GM12865 (cell line): ENCODE data around the gene CYTH3.
A peak's percentile ranks its signal among the peaks of the same experiment; 100 is the strongest.

Experiments
- DNase-seq: peaks from one replicate; pipeline ENCODE4 v3.0.0; 2010; ENCODE audit warnings: low read depth
- H3K4me3 ChIP-seq: 2 replicates; pipeline ENCODE4 v1.5.1; 2011; ENCODE audit warnings: mild to moderate bottlenecking, low read depth, low read length, control low read depth
- CTCF ChIP-seq: IDR thresholded peaks from 2 replicates; pipeline ENCODE4 v1.5.1; 2011; ENCODE audit warnings: low read length, control low read depth, low read depth, inconsistent platforms; ENCODE audit not compliant: insufficient read depth; ENCODE audit errors: missing control alignments

The CYTH3 gene

GRCh38 chr7:6221340-6222319 is 50.8 kb downstream of the CYTH3 start:
- H3K4me3 ChIP-seq: no peak overlapping the region
- DNase-seq: peak; percentile 24
- TF ChIP-seq CTCF: no peak

GRCh38 chr7:6218329-6218728 is 54.1 kb downstream of the CYTH3 start:
- TF ChIP-seq CTCF: no peak
- no peak for DNase-seq
- no peak overlapping the region for H3K4me3 ChIP-seq

GRCh38 chr7:6212008-6212407 is 60.4 kb downstream of the CYTH3 start:
- DNase-seq: no peak
- H3K4me3 ChIP-seq: no peak overlapping the region
- TF ChIP-seq CTCF: no peak

GRCh38 chr7:6210621-6211372 is 61.6 kb downstream of the CYTH3 start:
- DNase-seq: no peak
- TF ChIP-seq CTCF: no peak
- no peak overlapping the region for H3K4me3 ChIP-seq

GRCh38 chr7:6209340-6209739 is 63.1 kb downstream of the CYTH3 start:
- no peak overlapping the region for H3K4me3 ChIP-seq
- DNase-seq: no peak
- TF ChIP-seq CTCF: no peak

- DNase-seq: no peak
- H3K4me3 ChIP-seq: no peak overlapping the region
- no peak for TF ChIP-seq CTCF
These were observed 63.7 kb downstream of the CYTH3 start for GRCh38 chr7:6208573-6209328.
